ENCODE measurements around the gene TXLNB.
"Not testable (repeated sequence)": the region's sequence is repeated elsewhere in the genome, so short reads cannot be mapped to it uniquely, and the experiment has no call there.

TXLNB gene

GRCh38 chr6:139313784-139314545, 22.2 kb upstream of the TXLNB start:
- intact Hi-C loops (cut with DNase I): no loop called here
- no peak for DNase-seq

DNA sequence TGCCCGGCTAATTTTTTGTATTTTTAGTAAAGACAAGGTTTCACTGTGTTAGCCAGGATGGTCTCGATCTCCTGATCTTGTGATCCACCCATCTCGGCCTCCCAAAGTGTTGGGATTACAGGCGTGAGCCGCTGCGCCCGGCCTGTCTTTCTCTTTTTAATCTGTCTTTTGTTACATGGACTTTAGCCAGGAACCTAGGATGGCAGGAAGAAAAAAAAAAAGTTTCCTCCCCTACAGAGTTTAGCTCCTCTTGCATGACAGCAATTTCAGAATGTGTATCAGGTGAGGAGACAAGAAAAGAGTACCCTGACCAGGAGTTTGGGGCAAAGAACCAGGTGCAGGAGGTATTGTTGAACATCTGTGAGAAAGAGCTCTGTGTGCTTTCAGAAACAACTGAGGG, 21.4 kb upstream of the TXLNB start:
- intact Hi-C loops (cut with DNase I): no loop called here

GRCh38 chr6:139311831-139312230, 20.0 kb upstream of the TXLNB start:
- intact Hi-C loops (cut with DNase I): no loop called here
- no peak for DNase-seq

More for the DNA sequence above, 21.4 kb upstream of the TXLNB start:
- DNase-seq: no peak

DNA sequence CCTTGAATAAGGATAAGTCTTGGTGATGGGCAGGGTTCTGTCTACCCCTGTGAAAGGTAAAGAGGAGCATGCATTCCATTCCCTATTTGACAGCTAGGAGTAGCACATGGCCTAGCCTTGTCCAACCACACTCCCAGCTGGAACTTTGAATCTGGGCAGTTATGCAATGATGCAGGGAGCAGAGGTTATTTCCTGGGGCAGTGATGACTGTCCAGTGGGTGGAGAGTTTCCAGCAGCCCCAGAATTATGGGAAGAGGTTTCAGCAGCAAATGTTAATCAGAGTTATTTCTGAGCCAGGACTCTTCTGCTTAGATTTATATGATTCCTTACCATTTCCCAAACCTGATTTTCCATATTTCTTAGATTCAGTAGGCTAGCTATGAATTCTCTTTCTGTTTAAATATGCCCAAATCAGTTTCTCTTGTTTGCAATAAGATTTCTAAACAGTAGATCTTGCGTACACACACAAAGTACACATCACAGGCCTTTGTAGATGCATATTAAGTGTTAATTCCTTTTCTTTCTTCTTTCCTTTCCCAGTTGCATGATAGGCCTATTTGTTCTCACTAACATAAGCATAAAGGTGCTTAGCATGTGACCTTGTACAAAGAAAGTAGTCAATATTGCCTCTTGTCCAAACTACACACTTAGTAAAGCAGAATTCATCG, 17.3 kb upstream of the TXLNB start:
- intact Hi-C loops (cut with DNase I): no loop called here
- DNase-seq: no peak

- intact Hi-C loops (cut with DNase I): no loop called here
- DNase-seq: no peak
Observed at GRCh38 chr6:139308286-139308916, 16.6 kb upstream of the TXLNB start.

DNA sequence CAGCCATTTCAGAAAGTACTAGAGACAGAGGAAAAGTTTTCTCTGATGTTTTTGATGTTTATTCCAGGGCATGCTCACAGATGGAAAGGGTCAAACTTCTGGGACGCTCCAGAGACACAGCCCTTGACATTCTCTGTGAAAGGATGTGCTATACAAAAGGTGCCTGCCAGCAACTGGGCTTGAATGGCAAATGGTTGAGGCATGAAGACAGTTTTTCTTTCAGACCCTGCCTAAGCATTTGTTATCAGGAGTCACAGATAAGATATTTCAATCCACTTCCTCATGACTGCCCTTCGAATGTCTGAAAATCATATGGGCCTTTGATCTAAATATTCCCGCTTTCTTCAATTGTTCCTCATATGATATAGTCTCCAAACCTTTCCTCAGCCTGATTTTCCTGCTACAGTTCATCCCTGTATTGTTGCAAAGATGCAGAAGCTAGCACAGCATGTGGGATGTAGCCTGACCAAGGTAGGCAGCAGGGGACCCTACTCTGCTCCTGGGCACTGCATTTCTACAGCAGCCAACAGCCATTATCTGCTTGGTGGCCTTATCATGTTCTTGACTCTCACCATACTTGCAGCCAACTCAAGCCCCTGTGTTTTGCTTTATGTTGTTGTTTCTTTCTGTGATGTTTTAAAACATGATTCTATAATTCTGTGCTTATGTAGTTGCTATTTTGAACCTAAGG, 14.6 kb upstream of the TXLNB start:
- intact Hi-C loops (cut with DNase I): no loop called here
- no peak for DNase-seq

- intact Hi-C loops (cut with DNase I): no loop called here
- DNase-seq: no peak
Observed at GRCh38 chr6:139303185-139303584, 11.4 kb upstream of the TXLNB start.

DNA sequence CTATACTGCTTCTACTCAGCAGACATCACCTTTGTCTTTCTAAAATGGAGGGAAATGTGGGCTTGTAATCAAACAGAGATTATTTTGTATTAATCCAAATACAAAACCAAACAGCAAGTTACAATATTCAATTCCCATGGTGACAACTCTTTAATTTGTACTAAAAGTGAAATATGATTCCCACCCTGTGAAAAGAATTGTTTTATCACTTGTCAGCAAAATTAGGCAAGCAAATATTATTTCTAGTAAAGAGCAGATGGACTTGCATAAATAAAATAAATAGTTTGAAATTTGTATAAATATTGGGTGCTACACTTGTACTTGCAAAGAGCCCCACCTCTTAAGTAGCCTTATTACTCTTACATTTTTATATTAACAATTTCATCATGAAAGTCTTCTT, 6.1 kb upstream of the TXLNB start:
- intact Hi-C loops (cut with DNase I): no loop called here
- DNase-seq: no peak

GRCh38 chr6:139296927-139297326, 5.1 kb upstream of the TXLNB start:
- DNase-seq: no peak
- intact Hi-C loops (cut with DNase I): no loop called here

DNA sequence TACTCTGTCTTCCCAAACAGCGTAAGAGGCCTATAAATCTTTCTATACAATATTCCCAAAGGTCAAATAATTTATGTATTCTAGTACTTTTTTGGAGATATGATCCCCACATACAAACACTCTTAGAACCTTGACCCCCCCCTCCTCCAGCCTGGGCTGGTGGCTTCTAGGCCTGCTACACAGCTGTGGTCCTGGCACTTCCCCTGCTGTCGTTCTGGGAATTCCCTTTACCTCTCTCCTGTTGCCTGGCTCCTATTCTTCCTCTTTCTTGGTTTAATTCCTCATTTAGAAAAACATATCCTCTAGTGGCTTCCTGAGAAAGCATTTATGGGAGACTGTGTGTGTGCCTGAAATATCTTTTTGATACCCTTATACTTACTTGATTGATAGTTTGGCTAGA, 4.1 kb upstream of the TXLNB start:
- peak in 1 of 42 donors; percentile 9 for DNase-seq
- intact Hi-C loops (cut with DNase I): no loop called here

GRCh38 chr6:139294090-139294489, 2.3 kb upstream of the TXLNB start:
- intact Hi-C loops (cut with DNase I): no loop called here
- DNase-seq: no peak

GRCh38 chr6:139293230-139293629, 1.4 kb upstream of the TXLNB start:
- DNase-seq; intact Hi-C loops (cut with DNase I): not testable (repeated sequence)

DNA sequence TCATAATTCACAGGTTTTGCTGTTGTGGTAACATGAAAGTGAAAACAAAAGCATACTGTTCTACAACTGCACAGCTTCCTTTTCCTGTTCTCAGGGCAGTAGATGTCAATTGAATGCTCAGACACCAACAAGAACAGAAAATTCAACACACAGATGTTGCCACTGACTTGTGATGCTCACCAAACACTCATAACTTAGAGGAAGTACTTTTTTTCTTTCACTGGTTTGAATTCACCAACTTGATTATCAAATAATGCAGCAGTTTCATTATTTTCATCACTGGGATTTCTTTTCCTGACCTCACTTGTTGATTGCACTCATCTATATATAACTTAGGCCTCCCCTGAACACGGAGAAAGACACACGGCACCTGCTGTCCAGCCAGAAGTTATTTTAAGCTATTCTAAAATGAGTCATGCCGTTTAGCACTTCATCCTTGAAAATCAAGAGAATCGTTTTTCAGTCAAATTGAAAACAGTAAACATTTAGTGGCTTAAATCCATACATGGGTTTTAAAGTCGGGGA, 949 bp downstream of the TXLNB start:
- intact Hi-C loops (cut with DNase I): no loop called here
- peak in 1 of 42 donors; percentile 11 for DNase-seq

GRCh38 chr6:139289233-139289632, 2.6 kb downstream of the TXLNB start:
- intact Hi-C loops (cut with DNase I): no loop called here
- no peak for DNase-seq

GRCh38 chr6:139288496-139289040, 3.2 kb downstream of the TXLNB start:
- intact Hi-C loops (cut with DNase I): no loop called here
- DNase-seq: no peak

GRCh38 chr6:139287868-139288267, 3.9 kb downstream of the TXLNB start:
- no peak for DNase-seq
- intact Hi-C loops (cut with DNase I): no loop called here

DNA sequence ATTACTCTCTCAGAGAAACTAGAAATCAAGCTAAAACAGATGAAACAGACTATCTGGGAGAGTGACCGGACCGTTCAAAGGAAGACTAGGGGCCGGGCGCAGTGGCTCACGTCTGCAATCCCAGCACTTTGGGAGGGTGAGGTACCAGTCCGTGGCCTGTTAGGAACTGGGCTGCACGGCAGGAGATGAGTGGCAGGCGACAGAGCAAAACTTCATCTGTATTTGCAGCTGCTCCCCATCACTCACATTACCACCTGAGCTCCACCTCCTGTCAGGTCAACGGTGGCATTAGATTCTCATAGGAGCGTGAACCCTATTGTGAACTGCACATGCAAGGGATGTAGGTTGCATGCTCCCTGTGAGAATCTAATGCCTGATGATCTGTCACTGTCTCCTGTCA, 5.4 kb downstream of the TXLNB start:
- DNase-seq; intact Hi-C loops (cut with DNase I): not testable (repeated sequence)

GRCh38 chr6:139285590-139285989, 6.2 kb downstream of the TXLNB start:
- intact Hi-C loops (cut with DNase I): no loop called here
- no peak for DNase-seq

DNA sequence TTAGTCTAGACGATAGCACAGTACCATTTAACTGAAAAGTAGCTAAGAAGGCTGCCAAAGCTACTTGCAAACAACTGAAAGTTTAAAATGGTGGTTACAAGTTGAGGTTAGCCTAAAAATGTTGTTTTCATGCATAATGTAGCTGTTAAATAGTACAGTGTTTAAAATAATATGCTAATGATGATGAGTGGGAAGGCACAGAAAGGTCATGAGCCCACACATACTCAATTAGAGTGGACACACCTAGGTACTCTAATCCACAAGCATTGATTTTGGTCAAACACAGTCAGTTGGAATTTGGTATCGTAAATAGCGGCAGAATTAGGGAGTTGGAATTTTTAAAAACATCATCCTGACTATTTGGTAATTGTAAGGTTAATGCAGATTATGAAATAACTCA, 7.0 kb downstream of the TXLNB start:
- no peak for DNase-seq
- intact Hi-C loops (cut with DNase I): no loop called here
